Measurements from ENCODE around the gene SLAIN1. TPM values are rescaled to one million over a fixed set of nuclear protein-coding genes. Genes with fewer than 3 reads are reported as not detected.

Gene SLAIN1
- total and polyA plus RNA-seq, 2 of the 8 experiments (the other 6 are each of a cell fraction or from before 2014, with no cell fraction given), result 35.0 to 37.7 TPM

DNA sequence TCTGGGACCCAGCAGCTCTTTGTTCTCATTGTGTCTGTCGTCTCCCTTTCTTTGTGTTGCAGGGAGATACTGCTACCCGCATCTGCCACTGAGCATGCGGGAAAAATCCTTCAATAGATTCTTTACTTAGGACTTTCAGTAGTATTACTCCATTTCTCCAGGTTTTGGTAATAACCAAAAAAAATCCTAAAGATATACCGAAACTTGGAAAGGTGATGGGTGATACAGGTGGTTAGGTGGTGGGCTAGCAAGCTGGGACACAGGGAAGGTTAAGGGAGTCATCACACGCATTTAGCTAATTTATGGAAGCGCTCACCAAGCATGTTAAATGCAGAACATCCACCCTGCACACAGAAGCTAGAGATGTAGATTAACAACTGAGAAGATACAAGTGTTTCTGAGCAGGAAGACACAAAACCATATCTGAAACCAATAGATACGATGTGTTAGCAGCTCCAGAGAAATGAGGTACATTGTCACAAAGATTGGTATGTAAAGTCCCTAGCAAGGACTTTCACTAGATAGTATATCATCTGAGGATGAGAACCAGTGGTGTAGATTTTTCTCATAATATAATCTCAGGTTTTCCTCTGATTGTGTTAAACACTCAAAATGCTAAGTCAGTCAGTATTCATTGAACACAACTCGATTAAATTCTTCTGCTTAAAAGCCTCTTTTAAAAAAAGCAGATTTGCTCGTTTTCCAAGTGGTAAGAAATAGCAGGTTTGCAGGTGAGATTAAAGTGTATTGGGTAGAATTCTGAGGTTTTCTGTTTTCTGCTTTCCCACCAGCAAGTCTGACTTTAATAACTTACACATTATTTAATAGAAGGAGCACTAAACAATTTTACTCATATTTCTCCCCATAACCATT is 1.2 kb upstream of the SLAIN1 start:
- Histone ChIP-seq H3K4me3 (ENCODE audit: extremely low read depth in 1 of 4, insufficient read depth in 2 of 4, low read depth in 3 of 4, low read length in 4 of 4) (peak overlapping the region in 1 of 4 experiments; percentile 61; a peak in 2 of 8 replicates), H3K36me3 (ENCODE audit: control insufficient read depth in 2 of 4, insufficient read depth in 4 of 4, low read length in 3 of 4) (no peaks in the 10 kb centered on the region), H3K18ac (ENCODE audit: extremely low read depth, low read length) (peak overlapping the region; percentile 34; the same call in 1 of the 2 replicates), H2AK5ac (ENCODE audit: low read depth, low read length) (peak overlapping the region; percentile 13; the same call in 1 of the 2 replicates), H4K8ac (ENCODE audit: extremely low read depth, insufficient read depth, low read length) (no peak overlapping the region), H3K23me2 (ENCODE audit: low read depth, low read length) (peaks cover 4% of the 10 kb centered on the region), H2AFZ (ENCODE audit: low read length) (peak overlapping the region; percentile 26; the same call in 1 of the 2 replicates), H4K5ac (ENCODE audit: insufficient read length, low read depth, low read length) (no peak overlapping the region), H2BK12ac (ENCODE audit: low read depth, low read length) (peak overlapping the region; percentile 33; the same call in 1 of the 2 replicates), H3K23ac (ENCODE audit: insufficient read length) (no peak overlapping the region), H4K91ac (replicated peaks; ENCODE audit: insufficient read length, low read length) (no peak overlapping the region), H3K9me3 (ENCODE audit: insufficient read depth in 2 of 2, low read depth in 1 of 2, low read length in 1 of 2) (no peaks in the 10 kb centered on the region), H3K79me1 (ENCODE audit: low read depth, low read length) (no peaks in the 10 kb centered on the region; the same call in 1 of the 2 replicates), H3K4ac (replicated peaks; ENCODE audit: insufficient read length, low read depth, low read length) (no peak overlapping the region), H3K56ac (replicated peaks; ENCODE audit: insufficient read length, low read depth, low read length) (no peak overlapping the region), H2BK5ac (ENCODE audit: low read depth, low read length) (no peak overlapping the region), H3K27me3 (replicated peaks in 1 of 4; ENCODE audit: control insufficient read depth in 3 of 4, extremely low read depth in 1 of 4, insufficient read depth in 3 of 4, low read length in 3 of 4) (no peaks in the 10 kb centered on the region; a peak in 1 of 7 replicates), H3K79me2 (ENCODE audit: control insufficient read depth in 1 of 2, insufficient read depth in 2 of 2, low read length in 2 of 2) (peaks cover 0 to 28% of the 10 kb centered on the region in 2 experiments; a peak in 3 of 4 replicates), H3K27ac (ENCODE audit: low read depth, low read length) (no peak overlapping the region), H2BK120ac (replicated peaks; ENCODE audit: low read depth, low read length) (peak overlapping the region; percentile 7), H4K20me1 (replicated peaks in 1 of 2; ENCODE audit: control insufficient read depth in 1 of 2, insufficient read depth in 2 of 2, low read length in 2 of 2) (peaks cover 7 to 16% of the 10 kb centered on the region in 2 experiments), H3K9ac (replicated peaks in 1 of 4; ENCODE audit: extremely low read depth in 1 of 4, low read depth in 3 of 4, low read length in 3 of 4) (no peak overlapping the region), H3K4me1 (replicated peaks in 1 of 4; ENCODE audit: control insufficient read depth in 3 of 4, insufficient read depth in 4 of 4, low read length in 3 of 4) (peaks cover 0 to 5% (median 4%) of the 10 kb centered on the region in 4 experiments; a peak in 3 of 7 replicates), H3K14ac (ENCODE audit: insufficient read length) (no peak overlapping the region), H2BK20ac (ENCODE audit: low read length) (no peak overlapping the region), H3K4me2 (ENCODE audit: insufficient read depth in 1 of 2, low read depth in 2 of 2, low read length in 2 of 2) (peak overlapping the region; percentile 57 to 62; a peak in 3 of 4 replicates), H2BK15ac (ENCODE audit: low read length) (no peak overlapping the region)
- FAIRE-seq, result no peak
- DNase-seq (ENCODE audit: low read depth in 1 of 2, low spot score in 2 of 2), result no peak
- WGBS, 2 experiments (ENCODE audit: extremely low coverage in 1 of 2, insufficient coverage in 1 of 2, insufficient read length in 1 of 2, insufficient replicate concordance in 2 of 2, low coverage in 1 of 2, low lambda C conversion rate in 2 of 2, missing lambda C conversion rate in 1 of 2), result 47% methylated on average over 9 of the region's 9 CpGs; no CpG with 5 or more reads in 1 of the 2 experiments
- POLR2A ChIA-PET (ENCODE audit: partially characterized antibody), result no interaction called here
- CTCF ChIA-PET (ENCODE audit: partially characterized antibody), result interaction anchor here (0.6 to 2.5 kb wide), 3 partner anchors 40 to 103 kb away, joined by 3 to 7 read pairs (median 3); no protein-coding TSS in a partner anchor
- TF ChIP-seq SP1 (IDR thresholded peaks at IDR 0.05; ENCODE audit: low read depth, low read length) (peak; percentile 88), TAF7 (optimal IDR thresholded peaks at IDR 0.05; ENCODE audit: borderline replicate concordance, low read depth, low read length) (peak; percentile 35), SRF (IDR thresholded peaks at IDR 0.05; ENCODE audit: low read depth, low read length) (no peak), EZH2 (IDR thresholded peaks at IDR 0.05; ENCODE audit: low read depth, low read length, severe bottlenecking) (no peak), CTBP2 (IDR thresholded peaks at IDR 0.05; ENCODE audit: borderline replicate concordance, insufficient read depth, insufficient read length, low read length) (no peak), PHF8 (conservative IDR thresholded peaks at IDR 0.05; ENCODE audit: low read depth, low read length) (no peak), TEAD4 (IDR thresholded peaks at IDR 0.05; ENCODE audit: low read depth, low read length) (no peak), POU5F1 (IDR thresholded peaks at IDR 0.05; ENCODE audit: low read depth, low read length) (no peak)
- TF ChIP-seq, protein P1, sequence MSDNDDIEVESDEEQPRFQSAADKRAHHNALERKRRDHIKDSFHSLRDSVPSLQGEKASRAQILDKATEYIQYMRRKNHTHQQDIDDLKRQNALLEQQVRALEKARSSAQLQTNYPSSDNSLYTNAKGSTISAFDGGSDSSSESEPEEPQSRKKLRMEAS (IDR thresholded peaks at IDR 0.05), result no peak

Measured in H1 (cell line).